Mesendoderm (in vitro differentiated cells): ENCODE results near the gene RNF130.
A peak's percentile ranks its signal among the peaks of the same experiment; 100 is the strongest.

Experiments used
- DNase-seq: peaks from one replicate; pipeline ENCODE4 v3.0.0; 2013
- H2AK5ac ChIP-seq: 2 replicates; pipeline ENCODE4 v1.6.1; 2013; ENCODE audit warnings: low read length, inconsistent platforms
- H2BK120ac ChIP-seq: 2 replicates; pipeline ENCODE4 v1.6.1; 2013; ENCODE audit warnings: low read depth, mild to moderate bottlenecking, low read length, moderate library complexity, mixed read lengths
- H2BK15ac ChIP-seq: replicated peaks from 2 replicates; pipeline ENCODE4 v1.6.1; 2013; ENCODE audit warnings: low read depth, mild to moderate bottlenecking, moderate library complexity
- H2BK5ac ChIP-seq: 2 replicates; pipeline ENCODE4 v1.6.1; 2013; ENCODE audit warnings: low read length, inconsistent platforms
- H3K18ac ChIP-seq: 2 replicates; pipeline ENCODE4 v1.6.1; 2013; ENCODE audit warnings: mild to moderate bottlenecking, low read length, mixed read lengths
- H3K23ac ChIP-seq: one replicate; pipeline ENCODE4 v1.6.1; 2013; ENCODE audit warnings: low read length
- H3K27ac ChIP-seq: 2 replicates; pipeline ENCODE4 v1.5.1; 2013; ENCODE audit warnings: low read depth, mild to moderate bottlenecking, inconsistent platforms, low read length, moderate library complexity
- H3K27me3 ChIP-seq: 2 replicates; pipeline ENCODE4 v1.6.1; 2013; ENCODE audit warnings: low read length, control low read depth, mild to moderate bottlenecking, inconsistent platforms; ENCODE audit not compliant: insufficient read depth, poor library complexity
- H3K36me3 ChIP-seq: 2 replicates; pipeline ENCODE4 v1.6.1; 2013; ENCODE audit warnings: low read length, inconsistent platforms; ENCODE audit not compliant: control insufficient read depth, insufficient read depth
- H3K4ac ChIP-seq: one replicate; pipeline ENCODE4 v1.6.1; 2013; ENCODE audit warnings: low read depth, mild to moderate bottlenecking, low read length, moderate library complexity
- H3K4me1 ChIP-seq: 2 replicates; pipeline ENCODE4 v1.6.1; 2013; ENCODE audit warnings: low read depth, low read length, inconsistent platforms; ENCODE audit not compliant: control insufficient read depth
- H3K4me2 ChIP-seq: 2 replicates; pipeline ENCODE4 v1.6.1; 2013; ENCODE audit warnings: low read length
- H3K4me3 ChIP-seq: 2 replicates; pipeline ENCODE4 v1.5.1; 2013; ENCODE audit warnings: mild to moderate bottlenecking, low read length
- H3K56ac ChIP-seq: one replicate; pipeline ENCODE4 v1.6.1; 2013; ENCODE audit warnings: low read length
- H3K79me1 ChIP-seq: 2 replicates; pipeline ENCODE4 v1.6.1; 2013; ENCODE audit warnings: low read length, inconsistent platforms
- H3K79me2 ChIP-seq: 2 replicates; pipeline ENCODE4 v1.6.1; 2013; ENCODE audit warnings: mild to moderate bottlenecking, low read length; ENCODE audit not compliant: control insufficient read depth, insufficient read depth
- H3K9ac ChIP-seq: 2 replicates; pipeline ENCODE4 v1.6.1; 2013; ENCODE audit warnings: low read length, inconsistent platforms
- H4K5ac ChIP-seq: one replicate; pipeline ENCODE4 v1.6.1; 2013; ENCODE audit warnings: low read length
- H4K8ac ChIP-seq: one replicate; pipeline ENCODE4 v1.6.1; 2013; ENCODE audit warnings: low read depth, mild to moderate bottlenecking, control low read depth, low read length, moderate library complexity
- WGBS: extraction: QIAGEN DNeasy Blood & Tissue Kit; methylation state at CpG from one replicate; pipeline ENCODE4 v1.1.7; 2013; ENCODE audit warnings: low lambda C conversion rate, missing lambda C conversion rate; ENCODE audit not compliant: insufficient coverage; ENCODE audit errors: extremely low coverage; 5-methylcytosine and 5-hydroxymethylcytosine counted together

RNF130 gene

GRCh38 chr5:180009581-180009980, 62.0 kb downstream of the RNF130 start:
- Histone ChIP-seq H3K4me3 (no peak overlapping the region), H2BK5ac (no peak overlapping the region), H3K4ac (no peak overlapping the region), H2BK15ac (no peak overlapping the region), H3K79me1 (no peaks in the 10 kb centered on the region), H2BK120ac (no peak overlapping the region), H3K4me1 (peaks cover 3% of the 10 kb centered on the region), H3K18ac (no peak overlapping the region), H3K23ac (no peak overlapping the region), H3K36me3 (no peaks in the 10 kb centered on the region), H3K9ac (no peak overlapping the region), H3K27ac (no peak overlapping the region), H4K8ac (no peak overlapping the region), H3K4me2 (no peak overlapping the region), H3K79me2 (no peaks in the 10 kb centered on the region), H4K5ac (no peak overlapping the region), H2AK5ac (no peak overlapping the region), H3K27me3 (no peaks in the 10 kb centered on the region), H3K56ac (no peak overlapping the region)
- DNase-seq: no peak
- WGBS: no CpG with 5 or more reads among the region's 7 CpGs

GRCh38 chr5:180008433-180008832, 63.1 kb downstream of the RNF130 start:
- Histone ChIP-seq H3K56ac (no peak overlapping the region), H3K79me2 (no peaks in the 10 kb centered on the region), H2BK15ac (no peak overlapping the region), H3K4me1 (peaks cover 3% of the 10 kb centered on the region), H3K9ac (no peak overlapping the region), H3K18ac (peak overlapping the region; percentile 76), H3K23ac (no peak overlapping the region), H3K4ac (no peak overlapping the region), H3K79me1 (no peaks in the 10 kb centered on the region), H4K5ac (no peak overlapping the region), H3K36me3 (no peaks in the 10 kb centered on the region), H4K8ac (no peak overlapping the region), H3K4me2 (no peak overlapping the region), H2BK120ac (no peak overlapping the region), H3K27ac (peak overlapping the region; percentile 66), H3K27me3 (no peaks in the 10 kb centered on the region), H2AK5ac (no peak overlapping the region), H2BK5ac (no peak overlapping the region), H3K4me3 (no peak overlapping the region)
- no peak for DNase-seq
- WGBS: no CpG with 5 or more reads among the region's 7 CpGs

- no peak overlapping the region for H2BK5ac ChIP-seq
- H3K79me2 ChIP-seq: no peaks in the 10 kb centered on the region
- no peak overlapping the region for H3K18ac ChIP-seq
- H2BK120ac ChIP-seq: no peak overlapping the region
- no peak overlapping the region for H3K4ac ChIP-seq
- WGBS: no CpG with 5 or more reads among the region's 8 CpGs
- no peak overlapping the region for H3K27ac ChIP-seq
- peak; percentile 89 for DNase-seq
- no peaks in the 10 kb centered on the region for H3K36me3 ChIP-seq
- H3K79me1 ChIP-seq: no peaks in the 10 kb centered on the region
- H3K4me1 ChIP-seq: peaks cover 3% of the 10 kb centered on the region
- no peak overlapping the region for H2BK15ac ChIP-seq
- H3K56ac ChIP-seq: peak overlapping the region; percentile 31
- H3K9ac ChIP-seq: no peak overlapping the region
- H4K8ac ChIP-seq: no peak overlapping the region
- no peak overlapping the region for H3K4me2 ChIP-seq
- H3K23ac ChIP-seq: no peak overlapping the region
- H3K4me3 ChIP-seq: no peak overlapping the region
- H2AK5ac ChIP-seq: no peak overlapping the region
- no peak overlapping the region for H4K5ac ChIP-seq
- H3K27me3 ChIP-seq: no peaks in the 10 kb centered on the region
Observed at GRCh38 chr5:180007582-180007981, 64.0 kb downstream of the RNF130 start.

GRCh38 chr5:180006141-180006540, 65.4 kb downstream of the RNF130 start:
- Histone ChIP-seq H3K9ac (no peak overlapping the region), H3K4ac (no peak overlapping the region), H3K79me1 (no peaks in the 10 kb centered on the region), H3K79me2 (no peaks in the 10 kb centered on the region), H3K4me1 (peaks cover 3% of the 10 kb centered on the region), H3K56ac (no peak overlapping the region), H4K5ac (no peak overlapping the region), H3K18ac (no peak overlapping the region), H3K36me3 (no peaks in the 10 kb centered on the region), H3K23ac (no peak overlapping the region), H2BK120ac (no peak overlapping the region), H3K27me3 (no peaks in the 10 kb centered on the region), H4K8ac (no peak overlapping the region), H2BK15ac (no peak overlapping the region), H3K4me2 (no peak overlapping the region), H3K27ac (no peak overlapping the region), H2AK5ac (no peak overlapping the region), H2BK5ac (no peak overlapping the region), H3K4me3 (no peak overlapping the region)
- DNase-seq: no peak

GRCh38 chr5:180003127-180003526, 68.4 kb downstream of the RNF130 start:
- Histone ChIP-seq H3K36me3 (no peaks in the 10 kb centered on the region), H3K27me3 (no peaks in the 10 kb centered on the region), H3K18ac (no peak overlapping the region), H3K23ac (no peak overlapping the region), H3K4me1 (peaks cover 2% of the 10 kb centered on the region), H4K5ac (no peak overlapping the region), H3K27ac (no peak overlapping the region), H3K56ac (no peak overlapping the region), H3K9ac (no peak overlapping the region), H3K79me2 (no peaks in the 10 kb centered on the region), H4K8ac (no peak overlapping the region), H3K4me3 (no peak overlapping the region), H3K4ac (no peak overlapping the region), H2BK5ac (no peak overlapping the region), H2BK120ac (no peak overlapping the region), H3K79me1 (no peaks in the 10 kb centered on the region), H2AK5ac (no peak overlapping the region), H3K4me2 (no peak overlapping the region), H2BK15ac (no peak overlapping the region)
- no CpG with 5 or more reads among the region's 7 CpGs for WGBS
- no peak for DNase-seq

- Histone ChIP-seq H3K79me2 (no peaks in the 10 kb centered on the region), H3K4me1 (no peaks in the 10 kb centered on the region), H4K8ac (no peak overlapping the region), H2AK5ac (no peak overlapping the region), H3K4ac (no peak overlapping the region), H2BK120ac (no peak overlapping the region), H2BK5ac (no peak overlapping the region), H3K9ac (no peak overlapping the region), H3K27me3 (no peaks in the 10 kb centered on the region), H3K23ac (no peak overlapping the region), H3K4me2 (no peak overlapping the region), H4K5ac (no peak overlapping the region), H3K56ac (no peak overlapping the region), H2BK15ac (no peak overlapping the region), H3K18ac (no peak overlapping the region), H3K79me1 (no peaks in the 10 kb centered on the region), H3K36me3 (no peaks in the 10 kb centered on the region), H3K27ac (no peak overlapping the region), H3K4me3 (no peak overlapping the region)
- WGBS: no CpG with 5 or more reads among the region's 2 CpGs
- no peak for DNase-seq
Observed at GRCh38 chr5:180001742-180002141, 69.8 kb downstream of the RNF130 start.
